ENCODE measurements around the gene ZNF316. TPM values are rescaled to one million over a fixed set of nuclear protein-coding genes. Genes with fewer than 3 reads are reported as not detected.

Gene ZNF316
- total and polyA plus RNA-seq, 2 experiments from 2014 or later: 1.1 to 17.4 TPM

GRCh38 chr7:6608081-6608480 lies 29.0 kb upstream of the ZNF316 start (continued):
- TF ChIP-seq REST (IDR thresholded peaks at IDR 0.05; ENCODE audit: unreplicated experiment) (no peak), CREB1 (CRISPR knock-in tag; IDR thresholded peaks at IDR 0.05; ENCODE audit: low read depth) (no peak), ETS1 (IDR thresholded peaks at IDR 0.05) (no peak), STAT1 (IDR thresholded peaks at IDR 0.05; ENCODE audit: unreplicated experiment) (no peak)

- DNase-seq (ENCODE audit: low spot score) (no peak), ATAC-seq (no peak)
- H3K4me1 ChIP-seq (ENCODE audit: insufficient read depth): peaks cover 4% of the 10 kb centered on the region
- H2AFZ ChIP-seq: no peak overlapping the region
- H3K9me2 ChIP-seq (ENCODE audit: insufficient read depth): no peaks in the 10 kb centered on the region
- peaks cover 13% of the 10 kb centered on the region for H3K27me3 Mint-ChIP-seq (ENCODE audit: insufficient read depth, low read depth, poor library complexity)
- no peak overlapping the region for H3K4me3 Mint-ChIP-seq
- H3K9me3 Mint-ChIP-seq: no peaks in the 10 kb centered on the region; the same call in 2 of the 3 replicates
- peaks cover 21% of the 10 kb centered on the region for H3K36me3 Mint-ChIP-seq (ENCODE audit: low read depth)
- H3K27ac Mint-ChIP-seq: no peak overlapping the region
- TF ChIP-seq EZH2 (IDR thresholded peaks at IDR 0.05; ENCODE audit: low read depth, unreplicated experiment): no peak
- TF ChIP-seq JUNB (IDR thresholded peaks at IDR 0.05; ENCODE audit: unreplicated experiment): no peak
- no peaks in the 10 kb centered on the region for H3K27me3 ChIP-seq (ENCODE audit: insufficient read depth)
- no peaks in the 10 kb centered on the region for H3F3A ChIP-seq (replicated peaks; ENCODE audit: low read depth)
- H4K20me1 ChIP-seq (replicated peaks; ENCODE audit: insufficient read depth): no peaks in the 10 kb centered on the region
- H3K27ac ChIP-seq (ENCODE audit: low read depth): no peak overlapping the region
- H3K4me2 ChIP-seq: no peak overlapping the region
- no peak overlapping the region for H3K4me3 ChIP-seq
- H3K79me2 ChIP-seq (replicated peaks; ENCODE audit: insufficient read depth): no peaks in the 10 kb centered on the region
- no peaks in the 10 kb centered on the region for H3K36me3 ChIP-seq (ENCODE audit: insufficient read depth)
- H3K4me1 Mint-ChIP-seq: peaks cover 5% of the 10 kb centered on the region; the same call in 2 of the 3 replicates
Observed at GRCh38 chr7:6608794-6609193, 28.3 kb upstream of the ZNF316 start.

GRCh38 chr7:6612819-6613218 lies 24.3 kb upstream of the ZNF316 start:
- Mint-ChIP-seq H3K4me1 (peaks cover 14% of the 10 kb centered on the region), H3K36me3 (ENCODE audit: low read depth) (peaks cover 4% of the 10 kb centered on the region), H3K27ac (no peak overlapping the region), H3K27me3 (ENCODE audit: insufficient read depth, low read depth, poor library complexity) (peaks cover 15% of the 10 kb centered on the region), H3K9me3 (no peaks in the 10 kb centered on the region; the same call in 2 of the 3 replicates), H3K4me3 (no peak overlapping the region)
- ATAC-seq (no peak), DNase-seq (ENCODE audit: low spot score) (no peak)
- H3K27me3 ChIP-seq (ENCODE audit: insufficient read depth): no peaks in the 10 kb centered on the region
- peaks cover 13% of the 10 kb centered on the region for H3K4me1 ChIP-seq (ENCODE audit: insufficient read depth)
- H3K27ac ChIP-seq (ENCODE audit: low read depth): no peak overlapping the region
- no peaks in the 10 kb centered on the region for H3K9me2 ChIP-seq (ENCODE audit: insufficient read depth)
- no peaks in the 10 kb centered on the region for H3F3A ChIP-seq (replicated peaks; ENCODE audit: low read depth)
- no peaks in the 10 kb centered on the region for H4K20me1 ChIP-seq (replicated peaks; ENCODE audit: insufficient read depth)
- H3K79me2 ChIP-seq (replicated peaks; ENCODE audit: insufficient read depth): no peaks in the 10 kb centered on the region
- H2AFZ ChIP-seq: no peak overlapping the region
- no peaks in the 10 kb centered on the region for H3K36me3 ChIP-seq (ENCODE audit: insufficient read depth)
- no peak overlapping the region for H3K4me3 ChIP-seq
- no peak overlapping the region for H3K4me2 ChIP-seq
- TF ChIP-seq ZNF331 (CRISPR knock-in tag; IDR thresholded peaks at IDR 0.05; ENCODE audit: low read depth) (no peak), CREB1 (CRISPR knock-in tag; IDR thresholded peaks at IDR 0.05; ENCODE audit: low read depth) (no peak), ZNF114 (CRISPR knock-in tag; IDR thresholded peaks at IDR 0.05) (no peak), ETS1 (IDR thresholded peaks at IDR 0.05) (no peak), STAT1 (IDR thresholded peaks at IDR 0.05; ENCODE audit: unreplicated experiment) (no peak), JUNB (IDR thresholded peaks at IDR 0.05; ENCODE audit: unreplicated experiment) (no peak), EZH2 (IDR thresholded peaks at IDR 0.05; ENCODE audit: low read depth, unreplicated experiment) (no peak), REST (IDR thresholded peaks at IDR 0.05; ENCODE audit: unreplicated experiment) (no peak)

All from GM23338 (cell line).